Measurements from ENCODE around the gene CROCC.

DNA sequence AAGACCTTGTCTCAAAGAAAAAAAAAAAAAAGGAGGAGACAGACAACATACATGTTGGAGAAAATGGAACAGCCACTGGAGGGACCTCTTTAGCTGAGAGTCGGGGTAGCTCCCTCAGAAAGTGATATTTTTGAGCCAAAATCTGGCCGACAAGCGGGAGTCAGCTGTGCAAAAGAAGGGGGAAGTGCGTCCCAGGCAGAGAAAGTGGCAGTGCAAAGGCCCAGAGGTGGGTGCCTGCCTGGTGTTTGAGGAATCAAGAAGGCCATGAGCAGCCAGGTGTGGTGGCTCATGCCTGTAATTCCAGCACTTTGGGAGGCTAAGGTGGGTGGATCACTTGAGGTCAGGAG, 6.1 kb upstream of the CROCC start:
- TF ChIP-seq CTCF (IDR thresholded peaks at IDR 0.05) (no peak), EP300 (IDR thresholded peaks at IDR 0.05) (no peak)
